ENCODE results near the gene DISC1. TPM values are rescaled to one million over a fixed set of nuclear protein-coding genes. Genes with fewer than 3 reads are reported as not detected.

DISC1 gene
- total RNA-seq, 1 experiment from 2014 or later = 1.8 TPM

- TF ChIP-seq, protein P1, sequence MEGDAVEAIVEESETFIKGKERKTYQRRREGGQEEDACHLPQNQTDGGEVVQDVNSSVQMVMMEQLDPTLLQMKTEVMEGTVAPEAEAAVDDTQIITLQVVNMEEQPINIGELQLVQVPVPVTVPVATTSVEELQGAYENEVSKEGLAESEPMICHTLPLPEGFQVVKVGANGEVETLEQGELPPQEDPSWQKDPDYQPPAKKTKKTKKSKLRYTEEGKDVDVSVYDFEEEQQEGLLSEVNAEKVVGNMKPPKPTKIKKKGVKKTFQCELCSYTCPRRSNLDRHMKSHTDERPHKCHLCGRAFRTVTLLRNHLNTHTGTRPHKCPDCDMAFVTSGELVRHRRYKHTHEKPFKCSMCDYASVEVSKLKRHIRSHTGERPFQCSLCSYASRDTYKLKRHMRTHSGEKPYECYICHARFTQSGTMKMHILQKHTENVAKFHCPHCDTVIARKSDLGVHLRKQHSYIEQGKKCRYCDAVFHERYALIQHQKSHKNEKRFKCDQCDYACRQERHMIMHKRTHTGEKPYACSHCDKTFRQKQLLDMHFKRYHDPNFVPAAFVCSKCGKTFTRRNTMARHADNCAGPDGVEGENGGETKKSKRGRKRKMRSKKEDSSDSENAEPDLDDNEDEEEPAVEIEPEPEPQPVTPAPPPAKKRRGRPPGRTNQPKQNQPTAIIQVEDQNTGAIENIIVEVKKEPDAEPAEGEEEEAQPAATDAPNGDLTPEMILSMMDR (conservative IDR thresholded peaks at IDR 0.05; ENCODE audit: low read depth, low read length) = no peak
- TF ChIP-seq EZH2 (IDR thresholded peaks at IDR 0.05; ENCODE audit: borderline replicate concordance, low read depth, low read length, poor library complexity, severe bottlenecking) = no peak
- ChIA-PET CTCF (no interaction called here), POLR2A (ENCODE audit: low non-redundant PET) (no interaction called here)
- no TSS peak for BruUV-seq (replicated peaks)
- H3K4me1 ChIP-seq (ENCODE audit: insufficient read depth, low read length, poor library complexity, severe bottlenecking) = no peaks in the 10 kb centered on the region
- no peak overlapping the region for H3K27ac ChIP-seq (ENCODE audit: low read depth, low read length, poor library complexity, severe bottlenecking)
- no peaks in the 10 kb centered on the region for H3K9me3 ChIP-seq (ENCODE audit: low read depth, low read length, poor library complexity, severe bottlenecking)
- intact Hi-C loops (cut with micrococcal nuclease; ENCODE audit: unreplicated experiment) = no loop called here
- no peaks in the 10 kb centered on the region for H3K36me3 ChIP-seq (ENCODE audit: insufficient read depth, low read length, poor library complexity, severe bottlenecking)
- no peaks in the 10 kb centered on the region for H3K27me3 ChIP-seq (replicated peaks; ENCODE audit: insufficient read depth, low read depth, low read length, poor library complexity)
- no peak for DNase-seq (ENCODE audit: low spot score)
- H3K4me3 ChIP-seq (ENCODE audit: low read depth, low read length, poor library complexity, severe bottlenecking) = no peak overlapping the region
Measured at GRCh38 chr1:231751415-231751814, 124.8 kb downstream of the DISC1 start.

DNA sequence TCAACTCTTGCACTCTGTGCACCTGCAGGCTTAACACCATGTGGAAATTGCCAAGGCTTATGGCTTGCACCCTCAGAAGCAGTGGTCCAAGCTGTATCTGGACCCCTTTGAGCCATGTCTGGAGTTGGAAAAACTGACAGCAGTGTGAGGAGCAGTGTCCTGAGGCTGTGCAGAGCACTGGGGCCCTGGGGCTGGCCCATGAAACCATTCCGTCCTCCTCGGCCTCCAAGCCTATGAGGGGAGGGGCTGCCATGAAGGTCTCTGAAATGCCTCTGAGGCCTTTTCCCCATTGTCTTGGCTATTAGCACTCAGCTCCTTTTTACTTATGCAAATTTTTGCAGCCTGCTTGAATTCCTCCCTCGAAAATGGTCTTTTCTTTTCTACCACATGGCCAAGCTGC is 126.7 kb downstream of the DISC1 start:
- H3K27me3 ChIP-seq (replicated peaks; ENCODE audit: insufficient read depth, low read depth, low read length, poor library complexity) = no peaks in the 10 kb centered on the region
- DNase-seq (ENCODE audit: low spot score) = no peak
- no peaks in the 10 kb centered on the region for H3K36me3 ChIP-seq (ENCODE audit: insufficient read depth, low read length, poor library complexity, severe bottlenecking)
- CTCF ChIA-PET = no interaction called here
- intact Hi-C loops (cut with micrococcal nuclease; ENCODE audit: unreplicated experiment) = no loop called here
- no peak overlapping the region for H3K4me3 ChIP-seq (ENCODE audit: low read depth, low read length, poor library complexity, severe bottlenecking)
- no TSS peak for BruUV-seq (replicated peaks)
- POLR2A ChIA-PET (ENCODE audit: low non-redundant PET) = no interaction called here
- H3K4me1 ChIP-seq (ENCODE audit: insufficient read depth, low read length, poor library complexity, severe bottlenecking) = no peaks in the 10 kb centered on the region
- no peak overlapping the region for H3K27ac ChIP-seq (ENCODE audit: low read depth, low read length, poor library complexity, severe bottlenecking)
- TF ChIP-seq, protein P1 (conservative IDR thresholded peaks at IDR 0.05; ENCODE audit: low read depth, low read length) = no peak
- TF ChIP-seq EZH2 (IDR thresholded peaks at IDR 0.05; ENCODE audit: borderline replicate concordance, low read depth, low read length, poor library complexity, severe bottlenecking) = no peak
- no peaks in the 10 kb centered on the region for H3K9me3 ChIP-seq (ENCODE audit: low read depth, low read length, poor library complexity, severe bottlenecking)

DNA sequence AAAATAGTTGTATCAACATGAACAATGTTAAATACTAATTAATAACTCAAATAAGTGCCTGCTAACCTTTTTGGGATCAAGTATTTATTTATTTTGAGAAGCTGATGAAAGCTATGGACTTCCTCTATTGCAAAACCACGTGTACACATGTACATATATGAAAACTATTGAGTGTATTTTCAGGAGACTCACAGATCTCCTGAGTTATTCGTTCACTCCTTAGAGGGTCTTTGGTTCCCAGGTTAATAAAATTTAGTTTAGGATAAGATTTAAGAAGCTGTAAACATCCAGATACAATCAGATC is 130.5 kb downstream of the DISC1 start:
- CTCF ChIA-PET = interaction anchor here (0.6 to 1.1 kb wide), 7 partner anchors 13 to 550 kb away, joined by 3 to 5 read pairs (median 4); no protein-coding TSS in a partner anchor
- H3K36me3 ChIP-seq (ENCODE audit: insufficient read depth, low read length, poor library complexity, severe bottlenecking) = no peaks in the 10 kb centered on the region
- no peak for TF ChIP-seq EZH2 (IDR thresholded peaks at IDR 0.05; ENCODE audit: borderline replicate concordance, low read depth, low read length, poor library complexity, severe bottlenecking)
- TF ChIP-seq, protein P1 (conservative IDR thresholded peaks at IDR 0.05; ENCODE audit: low read depth, low read length) = no peak; the same call in 1 of the 2 replicates
- H3K9me3 ChIP-seq (ENCODE audit: low read depth, low read length, poor library complexity, severe bottlenecking) = no peaks in the 10 kb centered on the region
- H3K4me3 ChIP-seq (ENCODE audit: low read depth, low read length, poor library complexity, severe bottlenecking) = no peak overlapping the region
- DNase-seq (ENCODE audit: low spot score) = no peak
- H3K27ac ChIP-seq (ENCODE audit: low read depth, low read length, poor library complexity, severe bottlenecking) = no peak overlapping the region
- H3K4me1 ChIP-seq (ENCODE audit: insufficient read depth, low read length, poor library complexity, severe bottlenecking) = no peaks in the 10 kb centered on the region
- no peaks in the 10 kb centered on the region for H3K27me3 ChIP-seq (replicated peaks; ENCODE audit: insufficient read depth, low read depth, low read length, poor library complexity)
- no TSS peak for BruUV-seq (replicated peaks)
- POLR2A ChIA-PET (ENCODE audit: low non-redundant PET) = no interaction called here
- intact Hi-C loops (cut with micrococcal nuclease; ENCODE audit: unreplicated experiment) = loop anchor here (2.0 kb wide), 2 partner anchors 50 to 1484 kb away; no protein-coding TSS in a partner anchor
